HepG2 (cell line): Measurements from ENCODE around the gene CASKIN1. TPM values are rescaled to one million over a fixed set of nuclear protein-coding genes. Genes with fewer than 3 reads are reported as not detected.

Source experiments
- CHD2 ChIP-seq: IDR thresholded peaks from 2 replicates; pipeline ENCODE4 v1.6.1; 2011; ENCODE audit warnings: low read depth, low read length, improper control_type of control experiment
- EED ChIP-seq: sonication (generic); formaldehyde crosslinking; IDR thresholded peaks from 2 replicates; pipeline ENCODE4 v1.5.0; 2020; ENCODE audit warnings: mild to moderate bottlenecking, missing genetic modification reagents
- EP300 ChIP-seq, 3 experiments: sonication (generic) in 1 of 3; formaldehyde crosslinking in 1 of 3; IDR thresholded peaks; 2 replicates each; pipeline versions ENCODE4 v1.5.1 to v1.6.1; 2011 to 2020; ENCODE audit warnings: low read depth in 2 of 3, low read length in 2 of 3, borderline replicate concordance in 1 of 3, improper control_type of control experiment in 1 of 3, mild to moderate bottlenecking in 1 of 3, missing genetic modification reagents in 1 of 3, moderate library complexity in 1 of 3
- ETV5 ChIP-seq: IDR thresholded peaks from 2 replicates; pipeline ENCODE4 v1.6.1; 2018; ENCODE audit warnings: missing biosample characterization, missing genetic modification reagents, inconsistent platforms, borderline replicate concordance
- FOXA1 ChIP-seq, 2 experiments: fragments of 450-650 bp in 1 of 2; sonication (generic) in 1 of 2; formaldehyde crosslinking in 1 of 2; IDR thresholded peaks; 2 replicates each; pipeline versions ENCODE4 v1.4.0 to v1.6.1; 2016 to 2020; ENCODE audit warnings: missing genetic modification reagents in 1 of 2
- NFE2L1 ChIP-seq: sonication (generic); formaldehyde crosslinking; IDR thresholded peaks from 2 replicates; pipeline ENCODE4 v1.4.0; 2020; ENCODE audit warnings: missing genetic modification reagents, mild to moderate bottlenecking, borderline replicate concordance
- POLR2G ChIP-seq: fragments of 200-400 bp; formaldehyde crosslinking; IDR thresholded peaks from 2 replicates; pipeline ENCODE4 v1.6.1; 2018; ENCODE audit warnings: mild to moderate bottlenecking, low read depth, low read length, moderate library complexity
- RCOR2 ChIP-seq: IDR thresholded peaks from 2 replicates; pipeline ENCODE4 v1.6.1; 2016; ENCODE audit warnings: missing biosample characterization, missing genetic modification reagents
- SNRNP70 ChIP-seq: fragments of 200-400 bp; formaldehyde crosslinking; IDR thresholded peaks from 2 replicates; pipeline ENCODE4 v1.6.1; 2017; ENCODE audit warnings: mild to moderate bottlenecking, low read depth, low read length, moderate library complexity
- TAF15 ChIP-seq: fragments of 200-400 bp; formaldehyde crosslinking; IDR thresholded peaks from one replicate; pipeline ENCODE4 v1.6.1; 2018; ENCODE audit warnings: mild to moderate bottlenecking, low read depth, low read length; ENCODE audit not compliant: poor library complexity, severe bottlenecking
- TBL1XR1 ChIP-seq: fragments of 150-350 bp; IDR thresholded peaks from 2 replicates; pipeline ENCODE4 v1.6.1; 2014; ENCODE audit warnings: borderline replicate concordance, low read length; ENCODE audit not compliant: partially characterized antibody
- ZBTB7A ChIP-seq: sonication (generic); formaldehyde crosslinking; IDR thresholded peaks from 2 replicates; pipeline ENCODE4 v1.8.0; 2022; ENCODE audit warnings: mild to moderate bottlenecking, missing genetic modification reagents
- ZFAT ChIP-seq: sonication (generic); formaldehyde crosslinking; conservative IDR thresholded peaks from 2 replicates; pipeline ENCODE4 v1.8.1; 2023; ENCODE audit warnings: missing genetic modification reagents, inconsistent platforms
- ZNF230 ChIP-seq: sonication (generic); formaldehyde crosslinking; IDR thresholded peaks from 2 replicates; pipeline ENCODE4 v1.4.0; 2020; ENCODE audit warnings: mild to moderate bottlenecking, missing genetic modification reagents
- ZNF44 ChIP-seq: sonication (generic); formaldehyde crosslinking; IDR thresholded peaks from 2 replicates; pipeline ENCODE4 v1.5.1; 2020; ENCODE audit warnings: mild to moderate bottlenecking, missing genetic modification reagents
- ZNF598 ChIP-seq: sonication (generic); formaldehyde crosslinking; IDR thresholded peaks from 2 replicates; pipeline ENCODE4 v1.5.1; 2020; ENCODE audit warnings: mild to moderate bottlenecking, missing genetic modification reagents, borderline replicate concordance
- ZNF7 ChIP-seq: IDR thresholded peaks from 2 replicates; pipeline ENCODE4 v1.6.1; 2016; ENCODE audit warnings: missing biosample characterization, missing genetic modification reagents
- ZNF850 ChIP-seq: sonication (generic); formaldehyde crosslinking; conservative IDR thresholded peaks from 2 replicates; pipeline ENCODE4 v1.9.0; 2021; ENCODE audit warnings: mild to moderate bottlenecking, missing genetic modification reagents
- polyA plus RNA-seq, 8 experiments: library from polyadenylated mRNA; depleted of rRNA in 3 of 8; stranded (reverse) in 7 of 8; unstranded in 1 of 8; fragments of >200 nt; fragmentation: Illumina TruSeq in 4 of 8; extraction: Trizol in 4 of 8; gene quantifications; 2 replicates each; pipeline versions ENCODE4 v1.2.1 to v1.2.3, GENCODE V29; 2011 to 2016; ENCODE audit warnings: low read depth in 4 of 8, missing spikeins in 1 of 8, mixed read lengths in 1 of 8; ENCODE audit not compliant: insufficient read depth in 1 of 8
- total RNA-seq, 5 experiments: library from RNA; depleted of rRNA; stranded (reverse); fragments of >200 nt; fragmentation: Illumina TruSeq; extraction: Trizol; gene quantifications; 2 replicates each; pipeline ENCODE4 v1.2.3, GENCODE V29; 2016; ENCODE audit warnings: low read depth in 1 of 5
- TF ChIP-seq, protein P1 (sequence below): sonication (generic); formaldehyde crosslinking; IDR thresholded peaks from 2 replicates; pipeline ENCODE4 v1.5.1; 2020; ENCODE audit warnings: mild to moderate bottlenecking, missing genetic modification reagents, moderate library complexity
- TF ChIP-seq, protein P2 (sequence below): sonication (generic); formaldehyde crosslinking; IDR thresholded peaks from 2 replicates; pipeline ENCODE4 v1.4.0; 2020; ENCODE audit warnings: mild to moderate bottlenecking, missing genetic modification reagents

The CASKIN1 gene
- total and polyA plus RNA-seq, 2 of the 13 experiments (the other 11 are each of a cell fraction or from before 2014, with no cell fraction given) = 1.2 to 2.2 TPM

- TF ChIP-seq, protein P1, sequence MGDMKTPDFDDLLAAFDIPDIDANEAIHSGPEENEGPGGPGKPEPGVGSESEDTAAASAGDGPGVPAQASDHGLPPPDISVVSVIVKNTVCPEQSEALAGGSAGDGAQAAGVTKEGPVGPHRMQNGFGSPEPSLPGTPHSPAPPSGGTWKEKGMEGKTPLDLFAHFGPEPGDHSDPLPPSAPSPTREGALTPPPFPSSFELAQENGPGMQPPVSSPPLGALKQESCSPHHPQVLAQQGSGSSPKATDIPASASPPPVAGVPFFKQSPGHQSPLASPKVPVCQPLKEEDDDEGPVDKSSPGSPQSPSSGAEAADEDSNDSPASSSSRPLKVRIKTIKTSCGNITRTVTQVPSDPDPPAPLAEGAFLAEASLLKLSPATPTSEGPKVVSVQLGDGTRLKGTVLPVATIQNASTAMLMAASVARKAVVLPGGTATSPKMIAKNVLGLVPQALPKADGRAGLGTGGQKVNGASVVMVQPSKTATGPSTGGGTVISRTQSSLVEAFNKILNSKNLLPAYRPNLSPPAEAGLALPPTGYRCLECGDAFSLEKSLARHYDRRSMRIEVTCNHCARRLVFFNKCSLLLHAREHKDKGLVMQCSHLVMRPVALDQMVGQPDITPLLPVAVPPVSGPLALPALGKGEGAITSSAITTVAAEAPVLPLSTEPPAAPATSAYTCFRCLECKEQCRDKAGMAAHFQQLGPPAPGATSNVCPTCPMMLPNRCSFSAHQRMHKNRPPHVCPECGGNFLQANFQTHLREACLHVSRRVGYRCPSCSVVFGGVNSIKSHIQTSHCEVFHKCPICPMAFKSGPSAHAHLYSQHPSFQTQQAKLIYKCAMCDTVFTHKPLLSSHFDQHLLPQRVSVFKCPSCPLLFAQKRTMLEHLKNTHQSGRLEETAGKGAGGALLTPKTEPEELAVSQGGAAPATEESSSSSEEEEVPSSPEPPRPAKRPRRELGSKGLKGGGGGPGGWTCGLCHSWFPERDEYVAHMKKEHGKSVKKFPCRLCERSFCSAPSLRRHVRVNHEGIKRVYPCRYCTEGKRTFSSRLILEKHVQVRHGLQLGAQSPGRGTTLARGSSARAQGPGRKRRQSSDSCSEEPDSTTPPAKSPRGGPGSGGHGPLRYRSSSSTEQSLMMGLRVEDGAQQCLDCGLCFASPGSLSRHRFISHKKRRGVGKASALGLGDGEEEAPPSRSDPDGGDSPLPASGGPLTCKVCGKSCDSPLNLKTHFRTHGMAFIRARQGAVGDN (CRISPR knock-in tag) = peak; percentile 94
- TF ChIP-seq ZNF850 (CRISPR knock-in tag) (no peak), EP300 (IDR thresholded peaks at IDR 0.05; ENCODE audit: low read depth in 2 of 2, low read length in 2 of 2) (no peak), EP300 (CRISPR knock-in tag; IDR thresholded peaks at IDR 0.05; ENCODE audit: borderline replicate concordance) (0 out of 2 replicates have a peak, but pooled peaks have one; percentile 16), ZNF7 (no peak), TBL1XR1 (no peak), CHD2 (peak; percentile 88), RCOR2 (CRISPR knock-in tag) (no peak), FOXA1 (IDR thresholded peaks at IDR 0.05) (no peak), FOXA1 (CRISPR knock-in tag; IDR thresholded peaks at IDR 0.05) (0 out of 2 replicates have a peak, but pooled peaks have one; percentile 4), TAF15 (no peak), SNRNP70 (no peak), ZNF598 (CRISPR knock-in tag) (no peak), ZNF230 (CRISPR knock-in tag) (peak; percentile 7; the same call in 1 of the 2 replicates), ETV5 (CRISPR knock-in tag) (no peak; the same call in 1 of the 2 replicates), ZNF44 (CRISPR knock-in tag) (no peak), POLR2G (peak; percentile 92), EED (CRISPR knock-in tag) (peak; percentile 77; the same call in 1 of the 2 replicates), NFE2L1 (CRISPR knock-in tag) (no peak), ZBTB7A (CRISPR knock-in tag) (no peak), ZFAT (CRISPR knock-in tag) (no peak)
- TF ChIP-seq, protein P2, sequence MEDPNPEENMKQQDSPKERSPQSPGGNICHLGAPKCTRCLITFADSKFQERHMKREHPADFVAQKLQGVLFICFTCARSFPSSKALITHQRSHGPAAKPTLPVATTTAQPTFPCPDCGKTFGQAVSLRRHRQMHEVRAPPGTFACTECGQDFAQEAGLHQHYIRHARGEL = no peak
Observed at GRCh38 chr16:2223221-2223941, 27.0 kb upstream of the CASKIN1 start, which contains the start of gene E4F1 (continued).
